Neural crest cell (in vitro differentiated cells): ENCODE data around the gene AJM1. TPM values are rescaled to one million over a fixed set of nuclear protein-coding genes. Genes with fewer than 3 reads are reported as not detected.

Experiments used
- DNase-seq: peaks from one replicate; pipeline ENCODE4 v3.0.0; 2021; ENCODE audit warnings: low read depth, mixed read lengths, low spot score
- H3K27ac Mint-ChIP-seq: one replicate; pipeline ENCODE4 v1.8.0; 2021; ENCODE audit warnings: mild to moderate bottlenecking, mixed read lengths; ENCODE audit not compliant: unreplicated experiment
- H3K27me3 Mint-ChIP-seq: 2 replicates; pipeline ENCODE4 v1.8.0; 2021; ENCODE audit warnings: low read depth, mild to moderate bottlenecking, mixed read lengths
- H3K36me3 Mint-ChIP-seq: 2 replicates; pipeline ENCODE4 v1.8.0; 2021; ENCODE audit warnings: low read depth, mild to moderate bottlenecking, mixed read lengths
- H3K4me1 Mint-ChIP-seq: 2 replicates; pipeline ENCODE4 v1.8.0; 2021; ENCODE audit warnings: mixed read lengths
- H3K4me3 Mint-ChIP-seq: one replicate; pipeline ENCODE4 v1.8.0; 2021; ENCODE audit warnings: mild to moderate bottlenecking, mixed read lengths
- H3K9me3 Mint-ChIP-seq: 2 replicates; pipeline ENCODE4 v1.8.0; 2021; ENCODE audit warnings: mixed read lengths
- CTCF ChIP-seq: fragments of 200-600 bp; sonication (generic); conservative IDR thresholded peaks from 2 replicates; pipeline ENCODE4 v1.5.0; 2021; ENCODE audit warnings: antibody characterized with exemption, mild to moderate bottlenecking
- total RNA-seq: library from RNA; stranded (reverse); gene quantifications from 2 replicates; pipeline ENCODE4 v1.2.1, GENCODE V29; 2021

AJM1 gene
- total RNA-seq, 1 donor from 2014 or later = 2.8 TPM

GRCh38 chr9:136885950-136886578 lies 43.8 kb downstream of the AJM1 start, which contains the start of gene TRAF2:
Gene TRAF2, plus strand, starts transcription at chr9:136886516. Its CDS starts 12,225 bp downstream, at chr9:136898741.
- Mint-ChIP-seq H3K4me3 (peak within 1 kb of the TSS; percentile 91), H3K9me3 (no peaks in the 10 kb centered on the region), H3K36me3 (no peaks in the 10 kb centered on the region), H3K27me3 (no peaks in the 10 kb centered on the region), H3K4me1 (peaks cover 7% of the 10 kb centered on the region), H3K27ac (peak within 1 kb of the TSS; percentile 69)
- peak; percentile 95 for DNase-seq
- no peak for TF ChIP-seq CTCF

GRCh38 chr9:136886610-136887597 lies 44.6 kb downstream of the AJM1 start:
- TF ChIP-seq CTCF = no peak
- Mint-ChIP-seq H3K4me3 (peak overlapping the region; percentile 91), H3K9me3 (no peaks in the 10 kb centered on the region), H3K4me1 (peaks cover 7% of the 10 kb centered on the region), H3K36me3 (no peaks in the 10 kb centered on the region), H3K27me3 (no peaks in the 10 kb centered on the region), H3K27ac (peak overlapping the region; percentile 69)
- DNase-seq = peak; percentile 47

DNA sequence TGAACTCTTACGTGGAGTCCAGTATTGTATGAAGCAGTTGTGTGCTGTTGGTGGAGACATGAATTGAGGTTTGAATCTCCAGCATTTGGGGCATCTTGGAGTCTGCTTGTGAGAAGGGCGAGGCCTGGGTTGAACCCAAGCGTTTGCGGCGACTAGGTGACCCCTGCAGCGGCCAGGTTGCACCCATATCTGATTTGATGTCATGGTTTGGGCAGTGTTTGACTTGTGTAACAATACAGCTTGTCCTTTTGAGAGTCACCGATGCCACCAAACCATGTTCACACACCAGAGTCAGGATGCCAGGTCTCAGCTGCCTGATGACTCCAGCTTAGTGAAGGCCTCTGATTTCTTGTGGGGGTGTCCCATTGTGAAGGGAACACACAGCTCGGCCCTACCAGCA lies 46.2 kb downstream of the AJM1 start:
- H3K36me3 Mint-ChIP-seq = no peaks in the 10 kb centered on the region
- no peaks in the 10 kb centered on the region for H3K27me3 Mint-ChIP-seq
- peaks cover 7% of the 10 kb centered on the region for H3K4me1 Mint-ChIP-seq
- DNase-seq = no peak
- H3K27ac Mint-ChIP-seq = no peak overlapping the region
- H3K9me3 Mint-ChIP-seq = no peaks in the 10 kb centered on the region
- H3K4me3 Mint-ChIP-seq = no peak overlapping the region
- no peak for TF ChIP-seq CTCF

DNA sequence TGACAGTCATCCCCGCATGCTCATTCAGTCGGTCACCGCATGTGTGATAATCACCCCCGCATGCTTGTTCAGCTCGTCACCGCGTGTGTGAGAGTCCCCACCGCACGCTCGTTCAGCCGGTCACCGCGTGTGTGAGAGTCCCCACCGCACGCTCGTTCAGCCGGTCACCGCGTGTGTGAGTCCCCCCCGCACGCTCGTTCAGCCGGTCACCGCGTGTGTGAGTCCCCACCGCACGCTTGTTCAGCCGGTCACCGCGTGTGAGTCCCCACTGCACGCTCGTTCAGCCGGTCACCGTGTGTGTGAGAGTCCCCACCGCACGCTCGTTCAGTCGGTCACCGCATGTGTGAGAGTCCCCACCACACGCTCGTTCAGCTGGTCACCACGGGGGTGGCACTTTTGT lies 47.6 kb downstream of the AJM1 start:
- no peaks in the 10 kb centered on the region for H3K36me3 Mint-ChIP-seq

More for the DNA sequence above, 47.6 kb downstream of the AJM1 start:
- no peaks in the 10 kb centered on the region for H3K27me3 Mint-ChIP-seq
- no peak overlapping the region for H3K4me3 Mint-ChIP-seq
- no peaks in the 10 kb centered on the region for H3K9me3 Mint-ChIP-seq
- TF ChIP-seq CTCF = no peak
- DNase-seq = no peak
- peaks cover 7% of the 10 kb centered on the region for H3K4me1 Mint-ChIP-seq
- H3K27ac Mint-ChIP-seq = no peak overlapping the region
